ENCODE data around the gene SLC22A23. TPM values are rescaled to one million over a fixed set of nuclear protein-coding genes. Genes with fewer than 3 reads are reported as not detected.

SLC22A23 gene
- total RNA-seq, 1 experiment from 2014 or later, result 6.8 TPM

GRCh38 chr6:3290149-3290930 lies 166.5 kb downstream of the SLC22A23 start:
- WGBS (ENCODE audit: extremely low coverage, insufficient read length, low lambda C conversion rate), result no CpG with 5 or more reads among the region's 15 CpGs
- no peak for DNase-seq
- TF ChIP-seq, protein P1, sequence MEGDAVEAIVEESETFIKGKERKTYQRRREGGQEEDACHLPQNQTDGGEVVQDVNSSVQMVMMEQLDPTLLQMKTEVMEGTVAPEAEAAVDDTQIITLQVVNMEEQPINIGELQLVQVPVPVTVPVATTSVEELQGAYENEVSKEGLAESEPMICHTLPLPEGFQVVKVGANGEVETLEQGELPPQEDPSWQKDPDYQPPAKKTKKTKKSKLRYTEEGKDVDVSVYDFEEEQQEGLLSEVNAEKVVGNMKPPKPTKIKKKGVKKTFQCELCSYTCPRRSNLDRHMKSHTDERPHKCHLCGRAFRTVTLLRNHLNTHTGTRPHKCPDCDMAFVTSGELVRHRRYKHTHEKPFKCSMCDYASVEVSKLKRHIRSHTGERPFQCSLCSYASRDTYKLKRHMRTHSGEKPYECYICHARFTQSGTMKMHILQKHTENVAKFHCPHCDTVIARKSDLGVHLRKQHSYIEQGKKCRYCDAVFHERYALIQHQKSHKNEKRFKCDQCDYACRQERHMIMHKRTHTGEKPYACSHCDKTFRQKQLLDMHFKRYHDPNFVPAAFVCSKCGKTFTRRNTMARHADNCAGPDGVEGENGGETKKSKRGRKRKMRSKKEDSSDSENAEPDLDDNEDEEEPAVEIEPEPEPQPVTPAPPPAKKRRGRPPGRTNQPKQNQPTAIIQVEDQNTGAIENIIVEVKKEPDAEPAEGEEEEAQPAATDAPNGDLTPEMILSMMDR (conservative IDR thresholded peaks at IDR 0.05), result no peak
- Histone ChIP-seq H3K27ac (ENCODE audit: insufficient read length, low read depth, low read length) (no peak overlapping the region), H4K20me1 (ENCODE audit: control insufficient read depth, insufficient read depth, insufficient read length) (no peaks in the 10 kb centered on the region), H3K27me3 (ENCODE audit: insufficient read depth, low read length) (no peaks in the 10 kb centered on the region), H3K56ac (ENCODE audit: insufficient read length, low read depth, low read length) (no peak overlapping the region), H4K91ac (ENCODE audit: insufficient read length, low read depth, low read length) (no peak overlapping the region), H3K4me2 (ENCODE audit: insufficient read depth, insufficient read length, low read length) (no peak overlapping the region), H2AK5ac (ENCODE audit: insufficient read length, low read length) (no peak overlapping the region), H3K4ac (ENCODE audit: low read depth, low read length) (no peak overlapping the region), H4K5ac (ENCODE audit: insufficient read length, low read depth, low read length) (no peak overlapping the region), H2BK12ac (ENCODE audit: insufficient read length, low read depth, low read length) (no peak overlapping the region), H2BK15ac (ENCODE audit: low read depth, low read length) (no peak overlapping the region), H3K9me3 (ENCODE audit: control insufficient read depth, low read depth, low read length) (no peaks in the 10 kb centered on the region), H3K23ac (ENCODE audit: insufficient read length, low read depth, low read length) (no peak overlapping the region), H4K8ac (replicated peaks; ENCODE audit: insufficient read length, low read depth, low read length) (no peak overlapping the region), H3K79me2 (ENCODE audit: insufficient read depth, low read length) (no peaks in the 10 kb centered on the region), H3K9ac (ENCODE audit: extremely low read depth, insufficient read length, low read length) (no peak overlapping the region), H3K79me1 (ENCODE audit: insufficient read depth, low read depth, low read length, poor library complexity, severe bottlenecking) (no peaks in the 10 kb centered on the region), H3K14ac (ENCODE audit: insufficient read depth, low read length) (no peak overlapping the region), H3K23me2 (ENCODE audit: insufficient read length, low read depth, low read length, poor library complexity, severe bottlenecking) (no peaks in the 10 kb centered on the region), H2BK120ac (ENCODE audit: low read depth, low read length, poor library complexity, severe bottlenecking) (no peak overlapping the region), H3K4me1 (ENCODE audit: insufficient read depth, low read length) (no peaks in the 10 kb centered on the region), H3T11ph (ENCODE audit: low read length) (no peak overlapping the region), H2BK5ac (ENCODE audit: insufficient read length, low read length) (no peak overlapping the region), H3K18ac (ENCODE audit: insufficient read length, low read depth, low read length) (no peak overlapping the region), H2BK20ac (ENCODE audit: low read depth, low read length, poor library complexity, severe bottlenecking) (no peak overlapping the region), H2AFZ (ENCODE audit: low read length) (no peak overlapping the region)
- Mint-ChIP-seq H3K27ac (peak overlapping the region in 1 of 3 experiments; percentile 28; a peak in 1 of 7 replicates), H3K27me3 (ENCODE audit: low read depth) (no peaks in the 10 kb centered on the region), H3K36me3 (ENCODE audit: insufficient read depth in 1 of 3, low read depth in 3 of 3) (peaks cover 15 to 43% (median 19%) of the 10 kb centered on the region in 3 experiments), H3K4me3 (no peak overlapping the region), H3K4me1 (peaks cover 8 to 11% of the 10 kb centered on the region in 2 experiments), H3K9me3 (no peaks in the 10 kb centered on the region)
